Vagina (tissue), 2 donors: ENCODE measurements around the gene EMCN. TPM values are rescaled to one million over a fixed set of nuclear protein-coding genes. Genes with fewer than 3 reads are reported as not detected.

Experiments used
- DNase-seq, 2 donors: peaks; one replicate each; pipeline ENCODE4 v3.0.0-alpha.2; 2017; ENCODE audit errors: extremely low spot score in 2 of 2
- H3K27ac ChIP-seq: fragments of 200-600 bp; sonication (generic); one replicate; pipeline ENCODE4 v1.5.1; 2019
- H3K27me3 ChIP-seq: fragments of 200-600 bp; sonication (generic); one replicate; pipeline ENCODE4 v1.5.1; 2019
- H3K36me3 ChIP-seq, 2 donors: fragments of 200-600 bp; sonication (generic); one replicate each; pipeline ENCODE4 v1.5.1; 2017 to 2019
- H3K4me1 ChIP-seq: fragments of 200-600 bp; sonication (generic); one replicate; pipeline ENCODE4 v1.5.1; 2019
- H3K4me3 ChIP-seq, 2 donors: fragments of 200-600 bp; sonication (generic); 1 replicate in 1 of 2; 2 replicates in 1 of 2; pipeline ENCODE4 v1.5.1; 2016 to 2019
- H3K9me3 ChIP-seq: fragments of 200-600 bp; sonication (generic); one replicate; pipeline ENCODE4 v1.5.1; 2019
- POLR2A ChIP-seq, 2 donors: fragments of 450-650 bp; IDR thresholded peaks; one replicate each; pipeline ENCODE4 v1.6.1; 2017; ENCODE audit warnings: antibody characterized with exemption in 2 of 2, mild to moderate bottlenecking in 2 of 2, moderate library complexity in 2 of 2
- POLR2AphosphoS5 ChIP-seq, 2 donors: sonication (generic); formaldehyde crosslinking; IDR thresholded peaks; one replicate each; pipeline ENCODE4 v1.9.0; 2017; ENCODE audit warnings: antibody characterized with exemption in 2 of 2, mild to moderate bottlenecking in 2 of 2, low read depth in 1 of 2; ENCODE audit not compliant: insufficient read depth in 1 of 2
- intact Hi-C: fragments of 100-400 bp; cut with DNase I; formaldehyde crosslinking; loops from one replicate; pipeline ENCODE4 v1.15.1; 2023
- total RNA-seq: library from RNA; depleted of rRNA; stranded (reverse); fragments of >200 nt; gene quantifications from one replicate; pipeline ENCODE4 v1.2.3, GENCODE V29; 2016
- TF ChIP-seq, protein P1 (sequence below), 3 experiments: fragments of 450-650 bp in 2 of 3; fragments of 200-600 bp in 1 of 3; sonication (generic) in 1 of 3; IDR thresholded peaks; one replicate each; pipeline ENCODE4 v1.5.1; 2017 to 2019; ENCODE audit warnings: antibody characterized with exemption in 3 of 3, mild to moderate bottlenecking in 2 of 3, moderate library complexity in 2 of 3

EMCN gene
- total RNA-seq, 1 donor from 2014 or later: 20.1 TPM

- Histone ChIP-seq H3K27me3 (no peaks in the 10 kb centered on the region), H3K27ac (no peak overlapping the region), H3K4me1 (peaks cover 15% of the 10 kb centered on the region), H3K9me3 (no peaks in the 10 kb centered on the region), H3K4me3 (no peak overlapping the region), H3K36me3 (no peaks in the 10 kb centered on the region)
- TF ChIP-seq POLR2A (IDR thresholded peaks at IDR 0.05) (no peak), POLR2AphosphoS5 (IDR thresholded peaks at IDR 0.05; ENCODE audit: insufficient read depth in 1 of 2, low read depth in 1 of 2) (no peak)
- TF ChIP-seq, protein P1, sequence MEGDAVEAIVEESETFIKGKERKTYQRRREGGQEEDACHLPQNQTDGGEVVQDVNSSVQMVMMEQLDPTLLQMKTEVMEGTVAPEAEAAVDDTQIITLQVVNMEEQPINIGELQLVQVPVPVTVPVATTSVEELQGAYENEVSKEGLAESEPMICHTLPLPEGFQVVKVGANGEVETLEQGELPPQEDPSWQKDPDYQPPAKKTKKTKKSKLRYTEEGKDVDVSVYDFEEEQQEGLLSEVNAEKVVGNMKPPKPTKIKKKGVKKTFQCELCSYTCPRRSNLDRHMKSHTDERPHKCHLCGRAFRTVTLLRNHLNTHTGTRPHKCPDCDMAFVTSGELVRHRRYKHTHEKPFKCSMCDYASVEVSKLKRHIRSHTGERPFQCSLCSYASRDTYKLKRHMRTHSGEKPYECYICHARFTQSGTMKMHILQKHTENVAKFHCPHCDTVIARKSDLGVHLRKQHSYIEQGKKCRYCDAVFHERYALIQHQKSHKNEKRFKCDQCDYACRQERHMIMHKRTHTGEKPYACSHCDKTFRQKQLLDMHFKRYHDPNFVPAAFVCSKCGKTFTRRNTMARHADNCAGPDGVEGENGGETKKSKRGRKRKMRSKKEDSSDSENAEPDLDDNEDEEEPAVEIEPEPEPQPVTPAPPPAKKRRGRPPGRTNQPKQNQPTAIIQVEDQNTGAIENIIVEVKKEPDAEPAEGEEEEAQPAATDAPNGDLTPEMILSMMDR (IDR thresholded peaks at IDR 0.05): no peak
- intact Hi-C loops: no loop called here
- no peak for DNase-seq
Observed at GRCh38 chr4:100509386-100509785, 8.4 kb downstream of the EMCN start.

- DNase-seq: no peak
- no peak overlapping the region for H3K4me3 ChIP-seq
- no peaks in the 10 kb centered on the region for H3K27me3 ChIP-seq
- H3K27ac ChIP-seq: no peak overlapping the region
- intact Hi-C loops: no loop called here
- TF ChIP-seq POLR2AphosphoS5 (IDR thresholded peaks at IDR 0.05; ENCODE audit: insufficient read depth in 1 of 2, low read depth in 1 of 2) (no peak), POLR2A (IDR thresholded peaks at IDR 0.05) (no peak)
- TF ChIP-seq, protein P1 (IDR thresholded peaks at IDR 0.05): no peak
- no peaks in the 10 kb centered on the region for H3K9me3 ChIP-seq
- H3K4me1 ChIP-seq: peaks cover 15% of the 10 kb centered on the region
- no peaks in the 10 kb centered on the region for H3K36me3 ChIP-seq
Observed at GRCh38 chr4:100508691-100509090, 9.1 kb downstream of the EMCN start.

DNA sequence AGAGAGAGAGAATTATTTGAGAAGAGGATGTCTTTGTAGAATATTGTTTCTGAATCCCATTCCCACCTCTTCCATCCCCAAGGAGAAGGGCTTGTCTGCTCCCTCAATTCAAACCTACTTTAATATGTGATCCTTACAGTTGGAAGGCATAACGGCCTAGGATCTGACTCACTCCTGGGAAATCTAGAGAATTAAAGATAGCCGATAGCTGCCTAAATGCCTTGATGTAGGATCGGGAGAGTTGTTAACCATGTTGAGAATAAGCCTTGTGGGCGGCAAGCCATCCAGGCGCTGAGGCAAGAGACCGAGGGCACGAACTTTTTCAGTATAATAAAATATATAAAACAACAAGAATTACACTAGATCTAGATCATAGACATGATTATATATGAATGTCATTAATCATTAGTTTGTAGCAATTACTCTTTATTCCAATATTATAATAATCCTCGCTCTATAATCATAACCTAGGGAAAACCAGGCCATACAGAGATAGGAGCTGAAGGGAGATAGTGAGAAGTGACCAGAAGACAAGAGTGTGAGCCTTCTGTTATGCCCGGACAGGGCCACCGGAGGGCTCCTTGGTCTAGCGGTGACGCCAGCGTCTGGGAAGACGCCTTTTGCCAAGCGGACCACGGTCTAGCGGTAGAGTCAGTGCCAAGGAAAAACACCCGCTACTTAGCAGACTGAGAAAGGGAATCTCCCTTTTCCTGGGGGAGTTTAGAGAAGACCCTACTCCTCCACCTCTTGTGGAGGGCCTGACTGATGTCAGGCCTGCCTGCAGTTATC is 13.5 kb downstream of the EMCN start:
- Histone ChIP-seq H3K9me3 (no peaks in the 10 kb centered on the region), H3K27ac (no peak overlapping the region), H3K27me3 (no peaks in the 10 kb centered on the region), H3K36me3 (no peaks in the 10 kb centered on the region), H3K4me3 (no peak overlapping the region), H3K4me1 (peaks cover 6% of the 10 kb centered on the region)
- intact Hi-C loops: no loop called here
- no peak for DNase-seq
- TF ChIP-seq POLR2A (IDR thresholded peaks at IDR 0.05) (no peak), POLR2AphosphoS5 (IDR thresholded peaks at IDR 0.05; ENCODE audit: insufficient read depth in 1 of 2, low read depth in 1 of 2) (no peak)
- TF ChIP-seq, protein P1 (IDR thresholded peaks at IDR 0.05): no peak

GRCh38 chr4:100497791-100498190 is 20.0 kb downstream of the EMCN start:
- DNase-seq: no peak
- no peaks in the 10 kb centered on the region for H3K27me3 ChIP-seq
- no peaks in the 10 kb centered on the region for H3K4me1 ChIP-seq
- H3K9me3 ChIP-seq: no peaks in the 10 kb centered on the region
- TF ChIP-seq, protein P1 (IDR thresholded peaks at IDR 0.05): no peak
- TF ChIP-seq POLR2A (IDR thresholded peaks at IDR 0.05): no peak
- no peak for TF ChIP-seq POLR2AphosphoS5 (IDR thresholded peaks at IDR 0.05; ENCODE audit: insufficient read depth in 1 of 2, low read depth in 1 of 2)
- no peaks in the 10 kb centered on the region for H3K36me3 ChIP-seq
- no peak overlapping the region for H3K27ac ChIP-seq
- intact Hi-C loops: no loop called here
- no peak overlapping the region for H3K4me3 ChIP-seq

DNA sequence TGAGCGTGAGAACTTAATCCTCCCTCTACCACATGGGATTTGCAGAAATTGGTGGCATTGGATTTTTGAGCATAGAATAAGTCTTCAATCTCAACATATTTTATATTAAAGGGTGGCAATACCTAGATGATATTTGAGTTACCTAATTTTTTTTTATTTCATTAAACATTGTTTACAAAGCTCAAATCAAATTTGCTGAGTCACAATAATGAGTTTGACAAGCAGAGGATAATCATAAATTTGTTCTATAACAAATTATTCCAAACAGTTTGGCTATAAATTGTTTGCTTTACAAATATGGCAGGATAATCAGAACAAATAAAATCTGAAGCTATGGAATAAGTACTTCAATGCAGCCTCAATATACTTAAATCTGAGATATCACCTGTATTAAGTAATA is 22.7 kb downstream of the EMCN start:
- H3K9me3 ChIP-seq: no peaks in the 10 kb centered on the region
- H3K27me3 ChIP-seq: no peaks in the 10 kb centered on the region
- H3K36me3 ChIP-seq: no peaks in the 10 kb centered on the region
- H3K4me1 ChIP-seq: no peaks in the 10 kb centered on the region
- H3K27ac ChIP-seq: no peak overlapping the region
- DNase-seq: no peak
- H3K4me3 ChIP-seq: no peak overlapping the region
- intact Hi-C loops: no loop called here
- TF ChIP-seq POLR2A (IDR thresholded peaks at IDR 0.05) (no peak), POLR2AphosphoS5 (IDR thresholded peaks at IDR 0.05; ENCODE audit: insufficient read depth in 1 of 2, low read depth in 1 of 2) (no peak)
- TF ChIP-seq, protein P1 (IDR thresholded peaks at IDR 0.05): no peak
